ENCODE results near the gene FDPS. TPM values are rescaled to one million over a fixed set of nuclear protein-coding genes. Genes with fewer than 3 reads are reported as not detected.

FDPS gene
- total and polyA plus RNA-seq, 2 donors (not counting 3 experiments of a cell fraction or from before 2014, with no cell fraction given), result 630 to 646 TPM

DNA sequence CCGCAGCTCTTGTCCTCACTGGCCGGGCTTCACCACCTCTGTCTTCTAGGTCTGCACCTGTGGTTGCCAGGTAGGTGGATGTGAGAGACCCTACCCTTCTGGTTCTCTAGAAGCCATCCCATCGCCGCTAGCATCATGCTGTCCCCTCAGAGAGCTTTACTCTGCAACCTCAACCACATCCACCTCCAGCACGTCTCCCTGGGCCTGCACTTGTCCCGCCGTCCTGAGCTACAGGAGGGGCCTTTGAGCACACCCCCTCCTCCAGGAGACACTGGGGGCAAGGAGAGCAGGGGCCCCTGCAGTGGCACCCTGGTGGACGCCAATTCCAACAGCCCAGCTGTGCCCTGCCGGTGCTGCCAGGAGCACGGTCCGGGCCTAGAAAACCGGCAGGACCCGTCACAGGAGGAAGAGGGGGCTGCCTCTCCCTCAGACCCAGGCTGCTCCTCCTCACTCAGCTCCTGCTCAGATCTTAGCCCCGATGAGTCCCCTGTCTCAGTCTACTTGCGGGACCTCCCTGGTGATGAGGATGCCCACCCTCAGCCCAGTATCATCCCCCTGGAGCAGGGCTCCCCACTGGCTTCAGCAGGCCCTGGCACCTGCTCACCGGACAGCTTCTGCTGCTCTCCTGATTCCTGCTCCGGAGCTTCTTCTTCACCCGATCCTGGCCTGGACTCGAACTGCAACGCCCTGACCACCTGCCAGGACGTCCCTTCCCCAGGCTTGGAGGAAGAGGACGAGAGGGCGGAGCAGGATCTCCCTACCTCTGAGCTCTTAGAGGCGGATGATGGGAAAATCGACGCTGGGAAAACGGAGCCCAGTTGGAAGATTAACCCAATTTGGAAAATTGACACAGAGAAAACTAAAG, 13.2 kb downstream of the FDPS start:
- ChIA-PET CTCF (interaction anchor here (0.8 to 7.2 kb wide), 11 partner anchors 14 to 275 kb away, joined by 3 to 115 read pairs (median 3); partner anchors contain the start of genes CLK2 and FDPS), POLR2A (interaction anchor here (0.9 to 2.6 kb wide), 4 partner anchors 14 to 71 kb away, joined by 3 to 12 read pairs (median 6); partner anchors contain the start of genes CLK2 and FDPS)
- Histone ChIP-seq H3K27me3 (ENCODE audit: control insufficient read depth in 2 of 2, insufficient read depth in 2 of 2, low read length in 2 of 2) (no peaks in the 10 kb centered on the region), H3K9ac (replicated peaks; ENCODE audit: extremely low read depth, insufficient read depth, low read length) (no peak overlapping the region), H2AFZ (ENCODE audit: low read depth, low read length) (no peak overlapping the region), H3K36me3 (ENCODE audit: control insufficient read depth in 2 of 2, extremely low read depth in 1 of 2, insufficient read depth in 2 of 2, low read length in 2 of 2) (peaks cover 15 to 24% of the 10 kb centered on the region in 2 experiments), H3K4me1 (ENCODE audit: control insufficient read depth, extremely low read depth, insufficient read depth, low read length) (peaks cover 41% of the 10 kb centered on the region), H4K20me1 (replicated peaks; ENCODE audit: control insufficient read depth, extremely low read depth, insufficient read depth, low read length) (no peaks in the 10 kb centered on the region), H3K9me3 (replicated peaks; ENCODE audit: control insufficient read depth, insufficient read depth, low read length) (no peaks in the 10 kb centered on the region), H3K27ac (ENCODE audit: insufficient read depth, low read depth, low read length) (no peak overlapping the region), H3K9me1 (replicated peaks; ENCODE audit: control insufficient read depth, extremely low read depth, insufficient read depth, low read length) (no peaks in the 10 kb centered on the region), H3K4me2 (ENCODE audit: insufficient read depth, low read length) (peak overlapping the region; percentile 48), H3K4me3 (replicated peaks in 1 of 3; ENCODE audit: insufficient read depth in 1 of 3, low read depth in 1 of 3, low read length in 3 of 3) (peak overlapping the region in 2 of 3 experiments; percentile 18 to 76), H3K79me2 (ENCODE audit: control insufficient read depth, insufficient read depth, low read length) (no peaks in the 10 kb centered on the region)
- BruUV-seq (replicated peaks), result TSS peak; percentile 24
- TF ChIP-seq, protein P1, sequence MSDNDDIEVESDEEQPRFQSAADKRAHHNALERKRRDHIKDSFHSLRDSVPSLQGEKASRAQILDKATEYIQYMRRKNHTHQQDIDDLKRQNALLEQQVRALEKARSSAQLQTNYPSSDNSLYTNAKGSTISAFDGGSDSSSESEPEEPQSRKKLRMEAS (IDR thresholded peaks at IDR 0.05; ENCODE audit: insufficient read depth, insufficient read length), result no peak
- TF ChIP-seq POLR2AphosphoS5 (IDR thresholded peaks at IDR 0.05; ENCODE audit: insufficient read depth, low read depth, low read length) (no peak), FOS (IDR thresholded peaks at IDR 0.05; ENCODE audit: borderline replicate concordance, insufficient read depth, low read length) (no peak), MYC (IDR thresholded peaks at IDR 0.05; ENCODE audit: low read depth, low read length) (no peak), JUN (IDR thresholded peaks at IDR 0.05; ENCODE audit: borderline replicate concordance, insufficient read depth, insufficient read length, low read depth) (no peak), GATA2 (IDR thresholded peaks at IDR 0.05; ENCODE audit: insufficient read depth, insufficient read length, low read depth, low read length) (no peak), EZH2 (IDR thresholded peaks at IDR 0.05; ENCODE audit: borderline replicate concordance, low read depth, low read length, severe bottlenecking) (no peak), POLR2A (IDR thresholded peaks at IDR 0.05; ENCODE audit: low read depth, low read length) (no peak)
- TF ChIP-seq, protein P2, sequence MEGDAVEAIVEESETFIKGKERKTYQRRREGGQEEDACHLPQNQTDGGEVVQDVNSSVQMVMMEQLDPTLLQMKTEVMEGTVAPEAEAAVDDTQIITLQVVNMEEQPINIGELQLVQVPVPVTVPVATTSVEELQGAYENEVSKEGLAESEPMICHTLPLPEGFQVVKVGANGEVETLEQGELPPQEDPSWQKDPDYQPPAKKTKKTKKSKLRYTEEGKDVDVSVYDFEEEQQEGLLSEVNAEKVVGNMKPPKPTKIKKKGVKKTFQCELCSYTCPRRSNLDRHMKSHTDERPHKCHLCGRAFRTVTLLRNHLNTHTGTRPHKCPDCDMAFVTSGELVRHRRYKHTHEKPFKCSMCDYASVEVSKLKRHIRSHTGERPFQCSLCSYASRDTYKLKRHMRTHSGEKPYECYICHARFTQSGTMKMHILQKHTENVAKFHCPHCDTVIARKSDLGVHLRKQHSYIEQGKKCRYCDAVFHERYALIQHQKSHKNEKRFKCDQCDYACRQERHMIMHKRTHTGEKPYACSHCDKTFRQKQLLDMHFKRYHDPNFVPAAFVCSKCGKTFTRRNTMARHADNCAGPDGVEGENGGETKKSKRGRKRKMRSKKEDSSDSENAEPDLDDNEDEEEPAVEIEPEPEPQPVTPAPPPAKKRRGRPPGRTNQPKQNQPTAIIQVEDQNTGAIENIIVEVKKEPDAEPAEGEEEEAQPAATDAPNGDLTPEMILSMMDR (IDR thresholded peaks at IDR 0.05; ENCODE audit: extremely low read depth in 1 of 2, insufficient read depth in 1 of 2, low read depth in 1 of 2, low read length in 2 of 2), result no peak
- dilution Hi-C loops (cut with MboI; ENCODE audit: extremely low pct_ligation_motif_present, low sequenced_read_pairs) (no loop called here), intact Hi-C loops (cut with micrococcal nuclease) (loop anchor here (5.0 kb wide), 1 partner anchor 325 kb away; no protein-coding TSS in a partner anchor)
- DNase-seq (ENCODE audit: low read depth, low spot score) (peak; percentile 11), FAIRE-seq (no peak)

All from endothelial cell of umbilical vein (primary cell).